Stimulated activated CD4-positive, alpha-beta T cell treated with anti-CD3 and anti-CD28 coated beads, TNF-alpha, amount 100 ng/mL, for 4 hours (primary cell): ENCODE data around the gene PLA2G15.
A peak's percentile ranks its signal among the peaks of the same experiment; 100 is the strongest.

Experiments used
- DNase-seq, 3 experiments: peaks; one replicate each; pipeline ENCODE4 v3.0.0-alpha.2; 2020; ENCODE audit warnings: low read depth in 3 of 3

The PLA2G15 gene

DNA sequence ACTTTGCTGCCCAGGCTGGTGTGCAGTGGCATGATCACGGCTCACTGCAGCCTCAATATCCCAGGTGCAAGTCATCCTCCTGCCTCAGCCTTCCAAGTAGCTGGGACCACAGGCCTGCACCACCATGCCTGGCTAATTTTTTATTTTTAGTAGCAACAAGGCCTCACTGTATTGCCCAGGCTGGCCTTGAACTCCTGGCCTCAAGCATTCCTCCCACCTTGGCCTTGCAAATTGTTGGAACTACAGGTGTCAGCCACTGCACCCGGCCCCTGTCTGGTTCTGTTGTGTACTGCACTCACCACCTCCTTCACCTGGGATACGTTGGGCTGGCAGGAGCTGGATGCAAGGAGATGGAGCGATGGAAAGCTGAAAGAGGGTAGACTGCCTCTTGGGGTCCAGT is 8.5 kb downstream of the PLA2G15 start:
- DNase-seq: no peak

DNA sequence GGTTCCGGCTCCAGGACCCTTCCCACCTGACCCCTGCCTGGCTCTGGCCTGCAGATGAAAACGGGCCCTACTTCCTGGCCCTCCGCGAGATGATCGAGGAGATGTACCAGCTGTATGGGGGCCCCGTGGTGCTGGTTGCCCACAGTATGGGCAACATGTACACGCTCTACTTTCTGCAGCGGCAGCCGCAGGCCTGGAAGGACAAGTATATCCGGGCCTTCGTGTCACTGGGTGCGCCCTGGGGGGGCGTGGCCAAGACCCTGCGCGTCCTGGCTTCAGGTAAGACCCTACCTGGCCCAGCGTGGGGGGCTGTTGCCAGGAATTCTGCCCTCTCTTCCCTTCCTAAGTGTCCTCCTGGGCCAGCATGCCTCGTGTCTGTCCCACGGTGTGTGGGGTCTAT is 10.5 kb downstream of the PLA2G15 start:
- DNase-seq: no peak

DNA sequence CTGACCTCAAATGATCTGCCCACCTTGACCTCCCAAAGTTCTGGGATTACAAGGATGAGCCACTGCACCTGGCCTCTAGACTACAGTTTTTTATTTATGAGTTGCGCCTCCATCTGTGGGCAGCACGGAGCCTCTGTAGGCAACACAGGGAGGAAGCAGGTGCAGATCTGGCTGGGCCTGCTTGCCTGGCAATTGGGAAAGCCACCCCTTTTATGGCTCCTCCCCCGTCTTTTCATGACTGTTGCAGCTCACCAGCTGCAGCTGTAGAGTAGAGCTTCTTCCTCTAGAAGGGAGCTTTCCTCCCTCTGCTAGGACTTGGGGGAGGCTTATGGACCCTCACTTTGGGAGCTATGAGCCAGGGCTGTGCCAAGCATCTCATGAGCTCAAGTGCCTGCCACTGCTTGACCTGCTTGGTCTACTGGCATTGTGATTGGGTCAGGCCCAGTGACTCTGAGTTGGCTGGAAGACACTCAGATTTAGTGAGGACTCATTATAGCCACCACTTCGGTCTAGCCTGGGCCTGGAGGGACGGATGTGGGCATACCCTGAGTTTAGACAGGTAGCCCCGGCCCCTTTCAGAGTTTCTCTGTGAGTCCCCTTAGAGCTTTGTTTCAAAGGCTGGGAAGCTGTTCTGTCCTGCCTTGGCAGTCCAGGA is 12.2 kb downstream of the PLA2G15 start:
- no peak for DNase-seq

DNA sequence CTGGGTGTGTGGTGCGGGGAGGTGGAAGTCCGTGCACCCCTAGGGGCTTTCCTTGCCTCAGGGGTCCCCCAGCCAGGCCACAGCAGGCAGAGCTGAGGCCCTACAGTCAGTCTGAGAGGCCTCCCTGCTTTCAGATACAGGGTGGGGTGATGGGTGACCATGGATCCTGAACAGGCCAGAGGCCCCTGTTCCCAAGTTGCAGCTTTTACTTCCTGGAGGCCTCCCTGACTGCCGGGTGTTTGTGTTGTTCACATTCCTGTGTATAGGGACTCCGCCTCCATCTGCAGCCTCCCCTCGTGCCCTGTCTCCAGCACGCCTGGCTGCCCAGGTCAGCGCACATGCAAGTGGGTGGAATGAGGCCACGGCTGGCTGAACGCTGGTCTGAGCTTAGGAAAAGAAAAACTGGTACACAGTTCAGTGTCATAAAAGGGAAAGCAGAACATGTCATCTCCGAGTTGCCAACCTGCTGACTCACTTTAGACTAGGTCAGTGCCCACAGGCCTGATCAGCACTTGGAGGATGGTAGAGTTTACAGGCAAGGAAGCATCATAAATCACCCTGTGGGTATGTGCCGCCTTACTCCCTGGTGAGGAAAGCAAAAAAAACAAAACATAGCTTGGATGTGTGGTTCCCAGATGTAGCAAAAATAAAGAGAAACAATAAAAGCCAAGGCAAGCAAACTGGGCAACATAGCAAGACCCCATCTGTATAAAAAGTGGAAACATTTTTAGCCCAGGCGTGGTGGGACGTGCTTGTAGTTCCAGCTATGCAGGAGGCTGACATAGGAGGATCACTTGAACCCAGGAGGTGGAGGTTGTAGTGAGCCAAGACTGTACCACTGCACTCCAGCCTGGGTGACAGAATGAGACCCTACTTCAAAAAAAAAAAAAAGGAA is 13.0 kb downstream of the PLA2G15 start:
- DNase-seq: no peak

DNA sequence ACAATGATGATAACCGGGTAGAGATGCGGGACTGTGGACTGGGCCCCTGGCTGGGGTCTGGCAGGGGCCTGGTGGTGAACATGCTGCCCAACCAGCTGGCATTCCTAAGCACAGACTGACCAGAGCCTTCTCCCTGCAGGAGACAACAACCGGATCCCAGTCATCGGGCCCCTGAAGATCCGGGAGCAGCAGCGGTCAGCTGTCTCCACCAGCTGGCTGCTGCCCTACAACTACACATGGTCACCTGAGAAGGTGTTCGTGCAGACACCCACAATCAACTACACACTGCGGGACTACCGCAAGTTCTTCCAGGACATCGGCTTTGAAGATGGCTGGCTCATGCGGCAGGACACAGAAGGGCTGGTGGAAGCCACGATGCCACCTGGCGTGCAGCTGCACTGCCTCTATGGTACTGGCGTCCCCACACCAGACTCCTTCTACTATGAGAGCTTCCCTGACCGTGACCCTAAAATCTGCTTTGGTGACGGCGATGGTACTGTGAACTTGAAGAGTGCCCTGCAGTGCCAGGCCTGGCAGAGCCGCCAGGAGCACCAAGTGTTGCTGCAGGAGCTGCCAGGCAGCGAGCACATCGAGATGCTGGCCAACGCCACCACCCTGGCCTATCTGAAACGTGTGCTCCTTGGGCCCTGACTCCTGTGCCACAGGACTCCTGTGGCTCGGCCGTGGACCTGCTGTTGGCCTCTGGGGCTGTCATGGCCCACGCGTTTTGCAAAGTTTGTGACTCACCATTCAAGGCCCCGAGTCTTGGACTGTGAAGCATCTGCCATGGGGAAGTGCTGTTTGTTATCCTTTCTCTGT is 14.0 kb downstream of the PLA2G15 start:
- no peak for DNase-seq

DNA sequence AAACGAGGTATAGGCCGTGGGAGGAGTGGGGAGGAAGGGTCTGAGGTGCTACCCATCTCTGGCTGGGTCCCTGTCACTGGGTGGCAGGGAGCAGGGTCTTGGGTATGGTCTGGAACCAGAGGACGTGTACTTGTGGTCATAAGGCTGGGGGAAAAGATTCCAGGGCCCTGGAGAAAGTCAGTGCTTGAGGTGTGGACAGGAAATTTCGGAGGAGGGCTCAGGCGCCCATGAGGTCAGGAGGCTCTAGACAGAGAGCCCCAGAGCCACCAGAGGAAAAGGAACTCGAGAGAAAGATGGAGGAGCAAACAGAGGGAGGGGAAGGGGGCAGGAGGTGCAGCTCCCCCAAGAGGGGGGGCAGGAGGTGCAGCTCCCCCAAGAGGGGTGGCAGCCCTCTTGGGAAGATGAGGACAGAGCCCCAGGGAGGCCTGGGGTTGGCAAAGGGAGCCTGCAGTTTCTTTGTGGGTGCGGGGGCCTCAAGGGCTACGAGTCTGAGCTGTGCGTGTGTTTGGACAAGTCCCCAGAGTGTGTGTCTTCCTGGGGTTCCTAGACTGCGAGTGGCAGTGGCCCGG is 18.5 kb downstream of the PLA2G15 start:
- no peak for DNase-seq

DNA sequence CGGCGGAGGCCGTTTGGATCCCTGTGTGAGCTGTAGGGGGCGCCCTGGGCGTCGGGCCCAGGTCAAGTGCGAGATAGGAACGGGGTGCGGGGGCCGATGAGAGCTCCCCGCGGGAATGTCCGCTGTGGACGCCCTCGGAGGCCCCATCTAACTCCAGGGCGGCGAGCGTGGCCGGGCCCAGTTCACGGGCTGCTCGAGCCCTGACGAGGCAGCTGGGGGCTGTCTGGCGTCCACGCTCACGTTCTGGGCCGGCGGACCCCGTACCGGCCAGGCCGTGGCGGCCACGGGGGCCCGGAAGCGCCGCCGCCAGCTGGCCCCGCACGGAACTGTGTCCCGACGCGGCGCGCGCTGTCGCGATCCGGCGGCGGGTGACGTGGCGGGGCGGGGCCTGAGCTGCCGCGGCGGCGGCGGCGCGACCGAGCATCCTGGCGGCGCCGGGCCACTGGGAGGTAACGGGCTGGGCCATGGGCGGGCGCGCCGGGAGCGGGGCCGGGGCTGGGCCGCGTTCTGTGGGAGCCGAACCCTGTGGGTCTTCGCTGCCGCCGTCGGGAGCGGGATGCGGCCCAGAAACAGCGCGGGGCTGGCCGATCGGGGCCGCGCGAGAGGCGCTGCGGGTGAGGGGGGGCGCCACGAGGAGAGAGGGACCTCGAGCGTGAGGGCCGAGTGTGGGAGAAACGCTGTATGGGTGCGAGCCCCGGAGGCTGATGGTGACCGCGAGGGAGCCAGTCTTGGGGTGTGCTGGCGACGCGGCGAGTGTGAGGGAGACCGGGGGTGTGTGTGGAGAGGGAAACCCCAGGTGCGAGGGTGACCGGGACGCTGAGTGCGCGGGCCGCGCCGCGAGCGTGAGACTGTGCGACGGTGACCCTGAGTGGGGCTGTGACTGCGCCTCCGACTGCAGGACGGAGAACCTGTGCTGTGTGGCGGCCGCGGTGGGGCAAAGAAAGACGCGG is 19.2 kb downstream of the PLA2G15 start, which contains the start of gene SLC7A6:
TSS of gene SLC7A6 (plus strand) at position 399 of the 950 bp plus-strand sequence. CDS start 10,201 bp downstream, outside the sequence.
- DNase-seq: peak; percentile 76 to 82 (median 77)

DNA sequence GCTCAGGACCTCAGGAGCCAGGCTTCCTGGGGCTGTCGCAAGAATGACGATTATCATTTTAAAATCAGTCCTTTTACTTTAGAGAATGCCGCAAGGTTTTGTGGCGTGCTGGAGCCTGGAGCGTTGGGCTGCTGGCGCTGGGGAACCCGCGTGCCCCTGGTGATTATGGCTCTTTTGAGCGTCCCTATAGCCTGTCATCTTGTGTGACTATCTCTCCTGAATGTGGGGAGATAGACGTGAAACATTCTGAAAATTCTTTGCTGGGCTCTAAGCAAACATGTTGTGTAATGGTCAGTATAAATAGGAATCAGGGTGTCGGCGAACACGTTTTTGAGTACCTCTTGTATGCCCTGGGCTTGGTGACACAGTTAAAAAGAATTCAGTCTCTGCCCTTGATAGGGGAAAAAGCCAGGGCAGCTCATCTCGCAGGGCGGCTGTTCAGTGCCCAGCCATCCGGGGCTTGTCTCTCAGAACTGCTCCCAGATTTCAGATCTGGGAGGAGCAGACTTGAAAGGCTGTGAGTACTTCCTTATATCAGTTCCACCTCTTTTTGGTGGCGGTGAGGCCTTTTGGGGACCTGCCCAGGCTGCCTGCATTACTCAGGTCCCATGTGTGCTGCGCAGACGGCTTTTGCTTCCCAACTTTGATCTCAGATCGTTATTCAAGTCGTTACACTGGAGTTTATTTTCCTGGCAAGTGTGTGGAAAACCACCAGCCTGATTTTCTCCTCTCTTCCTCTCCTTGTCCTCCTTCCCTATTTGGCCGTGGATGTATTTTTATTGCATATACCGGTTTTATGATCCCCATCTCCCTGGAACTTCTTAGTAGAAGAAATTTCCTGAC is 20.1 kb downstream of the PLA2G15 start:
- no peak for DNase-seq

DNA sequence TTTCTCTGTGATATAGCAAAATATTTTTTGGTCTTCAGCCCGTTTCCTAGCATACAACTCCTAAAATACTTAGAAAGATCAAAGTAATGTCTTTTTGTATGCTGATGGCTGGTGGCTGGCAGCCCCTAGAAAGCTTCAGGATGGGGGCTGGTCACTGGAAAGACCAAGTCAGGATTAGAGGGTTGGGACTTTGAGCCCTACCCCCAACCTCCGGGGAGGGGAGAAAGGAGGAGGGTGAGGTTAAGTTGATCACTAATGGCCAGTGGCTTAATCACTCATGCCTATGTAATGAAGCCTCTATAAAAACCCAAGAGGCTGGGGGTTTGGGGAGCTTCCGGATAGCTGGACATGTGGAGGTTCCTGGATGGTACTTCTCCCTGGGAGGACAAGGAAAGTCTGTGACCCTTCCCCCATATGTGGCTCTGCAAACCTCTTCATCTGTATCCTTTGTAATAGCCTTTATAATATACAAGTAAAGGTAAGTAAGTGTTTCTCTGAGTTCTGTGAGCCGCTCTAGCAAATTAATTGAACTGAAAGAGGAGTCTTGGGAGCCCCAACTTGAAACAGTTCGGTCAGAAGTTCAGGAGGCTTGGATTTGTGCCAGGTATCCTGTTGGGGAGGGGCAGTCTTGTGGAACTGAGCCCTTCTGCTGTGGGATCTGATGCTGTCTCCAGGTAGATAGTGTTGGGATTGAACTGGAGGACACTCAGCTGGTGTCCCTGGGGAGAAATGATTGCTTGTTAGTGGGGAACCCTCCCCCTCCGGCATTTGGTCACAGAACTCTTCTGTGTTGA is 22.6 kb downstream of the PLA2G15 start:
- DNase-seq: no peak

DNA sequence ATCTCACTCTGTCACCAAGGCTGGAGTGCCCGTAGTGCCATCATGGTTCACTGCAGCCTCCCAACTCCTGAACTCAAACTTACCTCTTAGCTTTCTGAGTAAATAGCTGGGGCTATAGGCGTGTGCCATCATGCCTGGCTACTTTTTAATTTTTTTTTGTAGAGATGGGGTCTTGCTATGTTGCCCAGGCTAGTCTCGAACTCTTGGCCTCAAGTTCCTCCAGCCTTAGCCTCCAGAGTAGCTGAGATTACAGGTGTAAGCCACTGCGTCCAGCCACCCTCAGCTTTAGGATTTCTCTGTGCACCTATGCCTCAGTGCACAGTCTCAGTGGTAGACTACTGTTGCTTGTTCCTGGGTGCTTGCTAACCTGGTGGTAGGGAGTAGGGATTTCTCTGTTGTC is 24.6 kb downstream of the PLA2G15 start:
- DNase-seq: no peak

DNA sequence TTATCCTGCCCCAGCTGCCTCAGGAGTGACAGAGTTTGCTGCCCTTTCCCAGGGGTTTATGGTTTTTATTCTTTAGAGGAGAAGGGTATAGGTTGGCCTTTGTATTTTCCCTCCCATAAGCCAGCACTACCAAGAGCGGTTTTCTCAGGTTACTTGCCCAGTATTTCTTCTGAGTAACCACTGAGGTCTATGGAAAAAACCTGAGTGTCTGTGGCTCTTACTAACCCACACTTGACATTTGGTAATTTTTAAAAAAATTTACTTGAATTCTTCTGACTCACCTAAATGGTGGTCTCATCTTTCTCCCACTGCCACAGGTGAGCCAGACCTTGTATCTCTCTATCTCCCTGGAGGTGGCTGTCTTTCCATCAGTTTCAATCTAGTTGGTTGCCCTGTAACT is 25.2 kb downstream of the PLA2G15 start:
- DNase-seq: no peak

DNA sequence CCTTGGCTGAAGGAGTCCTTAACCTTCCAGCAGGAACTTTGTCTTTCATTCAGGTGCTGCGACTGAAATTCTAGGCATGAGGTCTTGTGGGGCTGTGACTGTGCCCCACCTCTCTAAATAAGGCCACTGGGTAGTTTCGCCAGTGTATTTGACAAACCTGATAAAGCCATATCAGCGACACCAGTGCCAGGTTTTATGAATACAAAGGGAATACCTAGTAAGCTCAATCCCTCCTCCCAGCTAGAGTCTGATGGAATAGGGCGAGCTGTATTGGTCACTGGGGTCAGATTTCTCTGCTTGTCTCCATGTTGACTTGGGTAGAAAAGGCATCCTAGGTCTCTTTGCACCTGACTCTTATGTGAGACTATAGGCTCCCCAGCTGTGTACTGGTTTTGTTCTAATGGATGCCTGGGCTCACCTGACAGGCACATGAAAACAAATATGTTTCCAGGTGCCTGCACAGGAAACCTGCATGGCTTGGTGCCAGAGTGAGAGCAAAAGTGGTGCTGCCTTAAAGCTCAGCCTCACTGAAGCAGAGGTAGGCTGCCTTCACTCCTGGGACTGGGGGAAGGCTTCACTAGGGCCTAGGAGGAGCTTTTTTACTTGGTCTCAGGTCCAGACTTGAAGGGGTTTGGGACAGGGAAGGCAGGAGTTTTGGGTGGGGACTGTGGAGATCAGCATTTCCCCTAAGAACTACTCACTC is 27.5 kb downstream of the PLA2G15 start:
- no peak for DNase-seq

DNA sequence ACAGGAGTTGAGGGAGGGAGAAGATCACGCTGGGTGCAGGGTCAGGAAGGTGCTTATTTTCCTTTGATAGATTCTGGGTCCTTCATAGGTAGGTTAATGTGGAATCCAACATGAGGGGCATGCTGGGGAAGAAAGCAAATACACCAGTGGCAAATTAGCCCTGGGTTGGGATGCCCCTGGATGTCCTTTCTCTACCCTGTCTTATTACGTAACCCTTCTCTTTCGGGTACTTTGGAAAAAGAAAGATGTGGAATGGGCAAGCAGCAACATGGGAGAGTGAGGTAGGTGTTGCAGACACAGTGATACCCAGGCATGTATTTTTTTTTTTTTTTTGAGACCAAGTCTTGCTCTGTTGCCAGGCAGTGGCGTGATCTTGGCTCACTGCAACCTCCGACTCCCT is 28.3 kb downstream of the PLA2G15 start:
- no peak for DNase-seq

DNA sequence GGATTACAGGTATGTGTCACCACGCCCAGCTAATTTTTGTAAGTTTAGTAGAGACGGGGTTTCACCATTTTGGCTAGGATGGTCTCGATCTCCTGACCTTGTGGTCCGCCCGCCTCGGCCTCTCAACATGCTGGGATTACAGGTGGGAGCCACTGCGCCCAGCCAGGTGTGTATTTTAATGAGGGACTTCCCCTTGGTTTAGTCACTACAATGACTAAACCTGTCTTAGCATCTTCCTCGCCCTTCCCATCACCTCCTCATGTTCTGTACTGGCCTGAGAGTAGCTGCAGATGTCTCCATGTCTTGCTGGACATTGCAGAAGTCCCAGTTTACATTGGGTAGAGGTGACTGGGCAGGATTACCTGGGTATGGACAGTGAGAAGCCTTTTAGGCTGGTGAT is 28.7 kb downstream of the PLA2G15 start:
- no peak for DNase-seq

DNA sequence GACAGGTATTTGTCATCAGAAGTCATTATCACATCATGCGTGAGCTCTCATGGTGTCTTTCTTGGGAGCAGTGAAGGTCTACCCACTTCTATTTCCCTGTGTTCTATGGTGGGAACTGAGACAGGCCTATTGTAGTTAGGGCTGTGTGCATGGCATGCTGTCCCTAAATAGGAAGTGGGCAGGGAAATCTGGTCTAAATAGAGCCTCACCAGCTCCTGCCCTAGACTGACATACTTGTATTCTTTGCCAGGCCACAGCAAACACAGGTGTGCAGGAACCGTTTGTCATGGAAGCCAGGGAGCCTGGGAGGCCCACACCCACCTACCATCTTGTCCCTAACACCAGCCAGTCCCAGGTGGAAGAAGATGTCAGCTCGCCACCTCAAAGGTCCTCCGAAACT is 29.3 kb downstream of the PLA2G15 start:
- no peak for DNase-seq

DNA sequence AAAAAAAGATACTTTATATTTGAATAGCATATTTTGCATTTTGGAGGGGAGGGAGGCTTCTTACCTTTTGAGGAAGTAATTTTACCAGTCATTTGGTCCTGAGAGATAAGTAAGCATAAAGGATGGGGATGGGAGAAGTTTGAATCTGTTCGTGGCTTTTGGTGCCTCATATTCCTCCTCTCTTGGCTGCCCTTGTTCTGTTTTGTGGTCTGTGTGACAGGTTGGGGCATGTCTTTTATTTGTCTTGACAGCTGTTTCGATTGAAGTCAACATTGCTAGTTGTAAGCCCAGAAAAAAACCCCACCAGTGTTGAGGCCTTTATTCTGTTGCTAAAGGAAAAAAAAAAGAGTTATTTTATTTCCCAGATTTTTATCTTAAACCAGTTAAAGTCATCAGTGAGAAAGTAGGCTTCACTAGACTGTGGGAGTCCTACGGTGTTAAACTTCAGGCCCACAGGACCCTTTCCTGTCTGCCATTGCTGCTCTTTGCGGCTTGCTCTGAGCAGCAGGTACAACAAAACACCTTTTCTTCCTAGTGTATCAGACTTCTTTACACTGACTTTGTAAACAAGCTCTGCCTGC is 30.5 kb downstream of the PLA2G15 start:
- no peak for DNase-seq

DNA sequence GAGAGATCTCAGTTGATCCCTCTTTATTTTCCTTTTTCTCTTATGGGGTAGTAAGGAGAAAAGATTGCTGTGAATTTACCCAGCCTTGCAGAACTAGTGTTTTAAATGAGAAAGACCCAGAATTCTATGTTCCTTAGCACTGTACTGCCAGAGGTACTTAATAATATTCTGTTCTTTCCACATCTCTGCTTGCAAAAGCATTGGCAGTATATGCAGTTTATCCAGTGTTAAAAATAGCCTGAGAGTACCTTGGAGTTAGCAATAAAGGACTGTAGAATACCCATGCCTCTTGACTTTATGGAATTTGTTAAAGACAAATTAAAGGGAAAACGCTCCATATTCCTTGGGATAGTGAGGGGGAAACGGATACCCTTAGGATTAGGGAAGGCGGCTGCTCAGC is 31.1 kb downstream of the PLA2G15 start:
- DNase-seq: no peak
